GM18498 (cell line): Measurements from ENCODE around the gene MIB2.

ENCODE experiments used
- ATAC-seq: cut with Tn5 transposase; IDR thresholded peaks from one replicate; pipeline ENCODE4 v1.9.1; 2021; ENCODE audit warnings: mild to moderate bottlenecking, moderate library complexity; ENCODE audit not compliant: unreplicated experiment

The MIB2 gene

DNA sequence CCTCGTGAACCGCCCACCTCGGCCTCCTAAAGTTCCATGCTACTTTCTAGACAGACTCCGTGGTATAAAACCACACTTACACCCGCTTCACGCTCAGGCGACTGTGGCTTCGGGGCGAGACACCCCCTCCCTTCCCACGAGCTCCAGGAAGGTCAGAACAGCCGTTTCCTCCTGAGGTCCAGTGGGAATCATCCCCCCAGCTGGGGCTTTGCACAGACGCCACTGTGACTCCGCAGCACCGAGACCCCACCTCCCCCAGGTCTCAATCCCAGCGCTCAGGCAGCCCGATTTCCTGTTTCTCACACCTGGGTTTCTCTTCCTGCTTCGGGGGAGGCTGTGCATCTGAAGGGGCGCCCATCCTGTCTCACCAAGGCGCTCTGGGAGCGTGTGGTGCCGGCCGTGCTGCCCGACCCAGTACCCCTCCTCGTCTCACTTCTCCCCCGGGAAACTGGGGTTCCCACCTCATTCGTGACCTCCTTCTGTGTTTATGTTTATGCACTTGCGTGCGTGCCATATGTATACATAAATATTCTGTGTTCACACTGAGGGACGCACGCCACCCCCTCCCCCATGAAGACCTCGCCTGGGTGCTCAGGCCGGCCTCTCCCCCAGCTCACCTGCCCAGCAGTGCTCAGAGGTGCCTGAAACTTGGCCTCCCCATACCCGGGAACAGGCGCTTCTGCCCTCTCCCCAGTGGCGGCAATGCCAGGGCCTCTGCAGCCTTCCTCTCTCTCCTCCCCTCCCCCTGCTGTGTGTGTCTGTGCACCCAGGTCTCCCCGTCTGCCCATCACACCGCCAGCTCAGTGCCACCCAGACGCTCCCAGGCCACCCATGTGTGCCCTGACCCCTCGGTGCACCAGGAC lies 62.6 kb downstream of the MIB2 start:
- ATAC-seq: peak; percentile 61

DNA sequence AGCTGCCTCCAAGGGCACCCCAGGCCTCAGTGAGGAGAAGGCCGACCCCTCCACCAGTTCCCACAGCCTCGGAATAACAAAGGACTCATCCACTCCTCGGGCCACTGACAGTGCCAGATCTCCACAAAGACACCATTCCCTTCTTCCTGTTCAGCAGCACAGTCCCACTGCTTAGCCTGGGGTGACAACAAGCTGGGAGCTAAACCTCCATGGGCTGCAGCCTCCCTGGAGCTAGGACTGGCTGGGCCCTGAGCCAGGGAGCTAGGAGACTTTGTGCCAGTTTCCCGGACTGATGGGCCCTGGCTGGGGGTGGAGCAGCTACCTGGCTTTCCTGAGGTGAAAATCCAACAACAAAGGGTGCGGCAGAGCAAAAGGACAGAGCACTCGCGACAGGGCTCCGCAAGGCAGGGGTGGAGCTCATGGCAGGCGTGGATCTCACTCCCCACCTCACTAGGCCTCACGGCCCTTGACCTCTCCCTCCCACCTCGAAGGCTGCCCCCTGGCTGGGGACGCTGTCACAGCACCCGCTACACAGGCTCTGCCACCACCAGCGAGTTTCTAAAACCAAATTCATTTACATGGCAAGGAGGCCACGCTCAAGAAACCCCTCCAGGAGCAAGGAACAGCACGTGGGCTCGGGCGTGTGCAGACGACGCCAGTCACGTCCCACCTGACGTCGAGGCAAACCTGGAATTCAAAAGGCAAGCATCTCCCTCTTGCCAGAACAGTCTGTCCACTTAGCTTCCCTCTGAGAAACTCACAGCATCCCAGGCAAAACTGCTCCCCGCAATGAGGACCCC lies 63.5 kb downstream of the MIB2 start:
- no peak for ATAC-seq
